ENCODE results near the gene STK24.

STK24 gene

DNA sequence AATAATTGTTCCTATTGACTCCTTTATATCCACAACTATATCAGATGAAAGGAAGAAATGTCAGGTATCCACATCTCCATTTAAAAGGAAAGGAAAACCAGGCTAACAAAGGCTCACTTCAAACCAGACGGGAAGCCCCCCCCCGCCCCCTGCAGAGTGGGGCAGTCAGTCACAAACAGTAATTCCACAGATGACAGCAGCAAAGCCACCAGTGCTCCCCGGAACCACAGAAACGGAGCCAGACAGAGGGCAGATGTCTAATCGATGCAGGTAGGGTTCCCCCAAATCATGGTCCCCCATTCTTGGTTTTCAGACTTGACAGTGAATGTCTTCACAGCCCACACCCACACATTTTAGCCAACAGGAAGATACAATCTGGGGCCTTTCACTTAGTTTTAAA is 100.8 kb downstream of the STK24 start:
- Histone ChIP-seq H3K9ac (ENCODE audit: low read length) (no peak overlapping the region), H3K23ac (ENCODE audit: low read length) (no peak overlapping the region), H3K4ac (ENCODE audit: low read depth, low read length) (no peak overlapping the region), H2AK5ac (ENCODE audit: low read length) (no peak overlapping the region), H4K8ac (ENCODE audit: low read depth, low read length) (no peak overlapping the region), H3K27ac (ENCODE audit: low read depth, low read length) (peak overlapping the region; percentile 45), H3K4me2 (ENCODE audit: low read length) (no peak overlapping the region), H2BK5ac (ENCODE audit: low read depth, low read length, poor library complexity) (no peak overlapping the region), H4K12ac (ENCODE audit: low read depth, low read length) (no peak overlapping the region), H2BK12ac (ENCODE audit: low read length) (no peak overlapping the region), H3K27me3 (ENCODE audit: insufficient read depth, low read length) (no peaks in the 10 kb centered on the region), H3K36me3 (ENCODE audit: control insufficient read depth in 1 of 2, insufficient read depth in 2 of 2, low read length in 2 of 2) (peaks cover 19 to 23% of the 10 kb centered on the region in 2 experiments), H3K9me3 (ENCODE audit: insufficient read depth, low read depth, low read length) (no peaks in the 10 kb centered on the region), H3K18ac (ENCODE audit: low read length) (no peak overlapping the region), H3K79me2 (ENCODE audit: control insufficient read depth, insufficient read depth, low read length, poor library complexity) (peaks cover 4% of the 10 kb centered on the region), H3K4me3 (ENCODE audit: low read depth, low read length) (no peak overlapping the region), H2AFZ (ENCODE audit: insufficient read depth, low read length, poor library complexity) (no peak overlapping the region), H3K79me1 (ENCODE audit: low read length) (peaks cover 6% of the 10 kb centered on the region), H3K14ac (ENCODE audit: low read length) (no peak overlapping the region), H2BK120ac (ENCODE audit: insufficient read depth, low read length, poor library complexity) (no peak overlapping the region), H4K91ac (ENCODE audit: low read depth, low read length) (no peak overlapping the region), H3K4me1 (ENCODE audit: control insufficient read depth in 1 of 2, insufficient read depth in 2 of 2, low read length in 2 of 2) (peaks cover 17 to 24% of the 10 kb centered on the region in 2 experiments)
- no CpG with 5 or more reads among the region's 5 CpGs for WGBS (ENCODE audit: extremely low coverage, insufficient coverage, insufficient read length)
- DNase-seq: no peak

DNA sequence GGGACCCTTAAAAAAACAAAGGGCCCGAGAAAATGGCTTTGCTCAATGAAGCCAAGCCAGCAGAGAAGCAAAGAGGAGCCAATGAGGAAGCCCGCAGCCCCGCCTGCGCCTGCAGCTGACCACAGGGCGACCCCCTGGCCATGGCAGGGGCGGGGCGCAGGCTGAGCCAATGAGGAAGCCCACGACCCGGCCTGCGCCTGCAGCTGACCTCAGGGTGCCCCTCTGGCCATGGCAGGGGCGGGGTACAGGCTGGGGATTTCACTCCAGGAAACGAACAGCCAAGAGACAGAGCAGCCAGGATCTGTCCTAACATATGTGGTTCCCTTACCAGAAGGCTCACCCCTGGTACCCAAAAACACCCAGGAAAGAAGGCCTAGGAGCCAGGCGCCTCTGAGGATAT is 101.4 kb downstream of the STK24 start:
- no peak overlapping the region for H2AFZ ChIP-seq (ENCODE audit: insufficient read depth, low read length, poor library complexity)
- no peak overlapping the region for H4K8ac ChIP-seq (ENCODE audit: low read depth, low read length)
- H3K4ac ChIP-seq (ENCODE audit: low read depth, low read length): no peak overlapping the region
- peaks cover 6% of the 10 kb centered on the region for H3K79me1 ChIP-seq (ENCODE audit: low read length)
- no peak overlapping the region for H2BK12ac ChIP-seq (ENCODE audit: low read length)
- no CpG with 5 or more reads among the region's 13 CpGs for WGBS (ENCODE audit: extremely low coverage, insufficient coverage, insufficient read length)
- H3K18ac ChIP-seq (ENCODE audit: low read length): no peak overlapping the region
- no peak overlapping the region for H3K27ac ChIP-seq (ENCODE audit: low read depth, low read length)
- H3K27me3 ChIP-seq (ENCODE audit: insufficient read depth, low read length): no peaks in the 10 kb centered on the region
- H2BK120ac ChIP-seq (ENCODE audit: insufficient read depth, low read length, poor library complexity): no peak overlapping the region
- H4K12ac ChIP-seq (ENCODE audit: low read depth, low read length): no peak overlapping the region
- H3K4me3 ChIP-seq (ENCODE audit: low read depth, low read length): no peak overlapping the region
- no peak overlapping the region for H2AK5ac ChIP-seq (ENCODE audit: low read length)
- no peak overlapping the region for H3K23ac ChIP-seq (ENCODE audit: low read length)
- H3K9me3 ChIP-seq (ENCODE audit: insufficient read depth, low read depth, low read length): no peaks in the 10 kb centered on the region
- no peak overlapping the region for H3K9ac ChIP-seq (ENCODE audit: low read length)
- no peak for DNase-seq
- no peak overlapping the region for H2BK5ac ChIP-seq (ENCODE audit: low read depth, low read length, poor library complexity)
- peaks cover 13 to 24% of the 10 kb centered on the region in 2 experiments for H3K4me1 ChIP-seq (ENCODE audit: control insufficient read depth in 1 of 2, insufficient read depth in 2 of 2, low read length in 2 of 2)
- H3K36me3 ChIP-seq (ENCODE audit: control insufficient read depth in 1 of 2, insufficient read depth in 2 of 2, low read length in 2 of 2): peaks cover 21 to 25% of the 10 kb centered on the region in 2 experiments
- H3K4me2 ChIP-seq (ENCODE audit: low read length): no peak overlapping the region
- peaks cover 4% of the 10 kb centered on the region for H3K79me2 ChIP-seq (ENCODE audit: control insufficient read depth, insufficient read depth, low read length, poor library complexity)
- no peak overlapping the region for H4K91ac ChIP-seq (ENCODE audit: low read depth, low read length)
- no peak overlapping the region for H3K14ac ChIP-seq (ENCODE audit: low read length)

DNA sequence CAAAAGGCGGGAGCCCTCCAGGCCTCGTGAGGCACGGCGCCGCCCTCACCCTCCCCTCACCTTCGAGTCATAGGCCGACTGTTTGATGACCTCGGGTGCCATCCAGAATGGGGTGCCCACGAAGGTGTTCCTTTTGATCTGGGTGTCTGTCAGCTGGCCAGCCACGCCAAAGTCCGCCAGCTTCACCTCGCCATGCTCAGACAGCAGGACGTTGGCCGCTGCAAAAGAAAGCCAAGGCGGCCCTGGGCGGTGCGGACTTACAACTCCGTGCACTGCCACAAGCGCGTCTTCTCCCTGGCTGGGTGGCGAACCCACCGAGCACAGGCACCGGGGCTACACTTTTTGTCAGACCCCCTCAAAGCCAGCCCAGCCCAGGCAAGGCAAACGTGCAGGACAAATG is 102.1 kb downstream of the STK24 start:
- no peak overlapping the region for H3K27ac ChIP-seq (ENCODE audit: low read depth, low read length)
- H3K18ac ChIP-seq (ENCODE audit: low read length): peak overlapping the region; percentile 42
- no peak overlapping the region for H2BK5ac ChIP-seq (ENCODE audit: low read depth, low read length, poor library complexity)
- H3K79me2 ChIP-seq (ENCODE audit: control insufficient read depth, insufficient read depth, low read length, poor library complexity): peaks cover 4% of the 10 kb centered on the region
- H4K12ac ChIP-seq (ENCODE audit: low read depth, low read length): no peak overlapping the region
- no peak overlapping the region for H4K91ac ChIP-seq (ENCODE audit: low read depth, low read length)
- no peak overlapping the region for H4K8ac ChIP-seq (ENCODE audit: low read depth, low read length)
- no peak overlapping the region for H3K23ac ChIP-seq (ENCODE audit: low read length)
- H2BK120ac ChIP-seq (ENCODE audit: insufficient read depth, low read length, poor library complexity): no peak overlapping the region
- DNase-seq: no peak
- no peak overlapping the region for H3K9ac ChIP-seq (ENCODE audit: low read length)
- peaks cover 13 to 24% of the 10 kb centered on the region in 2 experiments for H3K4me1 ChIP-seq (ENCODE audit: control insufficient read depth in 1 of 2, insufficient read depth in 2 of 2, low read length in 2 of 2)
- H3K4me3 ChIP-seq (ENCODE audit: low read depth, low read length): no peak overlapping the region
- no peak overlapping the region for H3K4ac ChIP-seq (ENCODE audit: low read depth, low read length)
- H2AK5ac ChIP-seq (ENCODE audit: low read length): no peak overlapping the region
- H3K36me3 ChIP-seq (ENCODE audit: control insufficient read depth in 1 of 2, insufficient read depth in 2 of 2, low read length in 2 of 2): peaks cover 21 to 25% of the 10 kb centered on the region in 2 experiments
- no peak overlapping the region for H2BK12ac ChIP-seq (ENCODE audit: low read length)
- peaks cover 6% of the 10 kb centered on the region for H3K79me1 ChIP-seq (ENCODE audit: low read length)
- H2AFZ ChIP-seq (ENCODE audit: insufficient read depth, low read length, poor library complexity): no peak overlapping the region
- H3K9me3 ChIP-seq (ENCODE audit: insufficient read depth, low read depth, low read length): no peaks in the 10 kb centered on the region
- H3K27me3 ChIP-seq (ENCODE audit: insufficient read depth, low read length): no peaks in the 10 kb centered on the region
- no CpG with 5 or more reads among the region's 24 CpGs for WGBS (ENCODE audit: extremely low coverage, insufficient coverage, insufficient read length)
- no peak overlapping the region for H3K14ac ChIP-seq (ENCODE audit: low read length)
- H3K4me2 ChIP-seq (ENCODE audit: low read length): no peak overlapping the region

DNA sequence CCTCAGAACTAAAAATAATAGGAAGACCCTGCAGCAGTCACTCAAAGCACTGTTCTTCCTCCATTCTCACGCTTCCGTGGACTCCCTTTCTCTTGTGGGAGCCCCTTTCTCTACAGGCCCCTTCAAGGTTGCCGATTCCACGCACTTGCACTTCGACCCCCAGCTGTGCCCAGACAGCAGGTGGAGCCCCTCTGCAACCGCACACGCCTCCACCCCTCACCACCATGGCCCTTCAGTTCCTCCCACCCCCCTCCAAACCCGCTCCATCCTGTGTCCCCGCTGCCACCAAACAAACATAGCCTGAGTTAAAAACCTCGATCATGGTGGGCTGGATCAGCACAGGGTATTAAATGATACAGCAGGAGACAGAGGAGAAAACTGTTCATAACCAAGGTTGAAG is 102.6 kb downstream of the STK24 start:
- peaks cover 22 to 25% of the 10 kb centered on the region in 2 experiments for H3K36me3 ChIP-seq (ENCODE audit: control insufficient read depth in 1 of 2, insufficient read depth in 2 of 2, low read length in 2 of 2)
- no peak overlapping the region for H2AK5ac ChIP-seq (ENCODE audit: low read length)
- H3K4me3 ChIP-seq (ENCODE audit: low read depth, low read length): no peak overlapping the region
- no peak overlapping the region for H4K91ac ChIP-seq (ENCODE audit: low read depth, low read length)
- H3K79me2 ChIP-seq (ENCODE audit: control insufficient read depth, insufficient read depth, low read length, poor library complexity): peaks cover 4% of the 10 kb centered on the region
- H3K4me1 ChIP-seq (ENCODE audit: control insufficient read depth in 1 of 2, insufficient read depth in 2 of 2, low read length in 2 of 2): peaks cover 13 to 24% of the 10 kb centered on the region in 2 experiments
- no peak overlapping the region for H2BK5ac ChIP-seq (ENCODE audit: low read depth, low read length, poor library complexity)
- no peak overlapping the region for H3K4ac ChIP-seq (ENCODE audit: low read depth, low read length)
- no peak overlapping the region for H4K12ac ChIP-seq (ENCODE audit: low read depth, low read length)
- no peak overlapping the region for H2BK12ac ChIP-seq (ENCODE audit: low read length)
- no peak overlapping the region for H2BK120ac ChIP-seq (ENCODE audit: insufficient read depth, low read length, poor library complexity)
- no CpG with 5 or more reads among the region's 10 CpGs for WGBS (ENCODE audit: extremely low coverage, insufficient coverage, insufficient read length)
- H3K18ac ChIP-seq (ENCODE audit: low read length): no peak overlapping the region
- H3K4me2 ChIP-seq (ENCODE audit: low read length): no peak overlapping the region
- DNase-seq: no peak
- H3K9ac ChIP-seq (ENCODE audit: low read length): no peak overlapping the region
- H3K27ac ChIP-seq (ENCODE audit: low read depth, low read length): no peak overlapping the region
- H4K8ac ChIP-seq (ENCODE audit: low read depth, low read length): no peak overlapping the region
- no peak overlapping the region for H3K23ac ChIP-seq (ENCODE audit: low read length)
- peaks cover 6% of the 10 kb centered on the region for H3K79me1 ChIP-seq (ENCODE audit: low read length)
- no peak overlapping the region for H2AFZ ChIP-seq (ENCODE audit: insufficient read depth, low read length, poor library complexity)
- no peaks in the 10 kb centered on the region for H3K27me3 ChIP-seq (ENCODE audit: insufficient read depth, low read length)
- H3K14ac ChIP-seq (ENCODE audit: low read length): no peak overlapping the region
- no peaks in the 10 kb centered on the region for H3K9me3 ChIP-seq (ENCODE audit: insufficient read depth, low read depth, low read length)
